ENCODE measurements around the gene KRT81. TPM values are rescaled to one million over a fixed set of nuclear protein-coding genes. Genes with fewer than 3 reads are reported as not detected.
A peak's percentile ranks its signal among the peaks of the same experiment; 100 is the strongest.

Gene KRT81
- total and polyA plus RNA-seq, 2 donors (not counting 1 experiment from before 2014, with no cell fraction given), result not detected

- Histone ChIP-seq H3K4me2 (replicated peaks; ENCODE audit: low read depth, low read length, poor library complexity, severe bottlenecking) (no peak overlapping the region), H3K9me3 (ENCODE audit: control extremely low read depth in 1 of 3, control insufficient read depth in 2 of 3, insufficient read depth in 1 of 3, low read length in 2 of 3) (no peaks in the 10 kb centered on the region), H3K27me3 (replicated peaks in 1 of 4; ENCODE audit: control extremely low read depth in 1 of 4, control insufficient read depth in 3 of 4, insufficient read depth in 4 of 4, low read length in 3 of 4) (peaks cover 0 to 19% (median 4%) of the 10 kb centered on the region in 4 experiments), H2AFZ (ENCODE audit: insufficient read depth, low read depth, low read length, poor library complexity, severe bottlenecking) (no peak overlapping the region), H3K9ac (ENCODE audit: low read length) (no peak overlapping the region), H3K36me3 (replicated peaks in 1 of 2; ENCODE audit: control extremely low read depth in 1 of 2, control insufficient read depth in 1 of 2, extremely low read depth in 1 of 2, insufficient read depth in 2 of 2, low read length in 1 of 2) (no peaks in the 10 kb centered on the region), H3K4me1 (ENCODE audit: control insufficient read depth in 2 of 2, insufficient read depth in 2 of 2, low read length in 2 of 2) (peaks cover 0 to 7% of the 10 kb centered on the region in 2 donors), H4K20me1 (ENCODE audit: control insufficient read depth, insufficient read depth, low read length, poor library complexity, severe bottlenecking) (no peaks in the 10 kb centered on the region), H3K79me2 (ENCODE audit: control insufficient read depth, insufficient read depth, low read length) (no peaks in the 10 kb centered on the region), H3K27ac (ENCODE audit: low read length in 2 of 2) (no peak overlapping the region), H3K4me3 (ENCODE audit: control extremely low read depth in 1 of 5, extremely low read depth in 1 of 5, insufficient read depth in 1 of 5, low read depth in 2 of 5, low read length in 4 of 5) (no peak overlapping the region)
- ChIA-PET CTCF (no interaction called here), POLR2A (no interaction called here)
- peaks cover 9% of the 10 kb centered on the region for H3K4me1 Mint-ChIP-seq
- ATAC-seq (ENCODE audit: low read depth) (no peak), DNase-seq (no peak)
- 95% methylated on average over 17 of the region's 20 CpGs for WGBS (ENCODE audit: insufficient coverage)
- TF ChIP-seq, protein P1, sequence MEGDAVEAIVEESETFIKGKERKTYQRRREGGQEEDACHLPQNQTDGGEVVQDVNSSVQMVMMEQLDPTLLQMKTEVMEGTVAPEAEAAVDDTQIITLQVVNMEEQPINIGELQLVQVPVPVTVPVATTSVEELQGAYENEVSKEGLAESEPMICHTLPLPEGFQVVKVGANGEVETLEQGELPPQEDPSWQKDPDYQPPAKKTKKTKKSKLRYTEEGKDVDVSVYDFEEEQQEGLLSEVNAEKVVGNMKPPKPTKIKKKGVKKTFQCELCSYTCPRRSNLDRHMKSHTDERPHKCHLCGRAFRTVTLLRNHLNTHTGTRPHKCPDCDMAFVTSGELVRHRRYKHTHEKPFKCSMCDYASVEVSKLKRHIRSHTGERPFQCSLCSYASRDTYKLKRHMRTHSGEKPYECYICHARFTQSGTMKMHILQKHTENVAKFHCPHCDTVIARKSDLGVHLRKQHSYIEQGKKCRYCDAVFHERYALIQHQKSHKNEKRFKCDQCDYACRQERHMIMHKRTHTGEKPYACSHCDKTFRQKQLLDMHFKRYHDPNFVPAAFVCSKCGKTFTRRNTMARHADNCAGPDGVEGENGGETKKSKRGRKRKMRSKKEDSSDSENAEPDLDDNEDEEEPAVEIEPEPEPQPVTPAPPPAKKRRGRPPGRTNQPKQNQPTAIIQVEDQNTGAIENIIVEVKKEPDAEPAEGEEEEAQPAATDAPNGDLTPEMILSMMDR (IDR thresholded peaks at IDR 0.05), result no peak
- no peak for TF ChIP-seq EZH2 (IDR thresholded peaks at IDR 0.05; ENCODE audit: borderline replicate concordance, insufficient read depth, low read depth, low read length, poor library complexity, severe bottlenecking)
- H3K27me3 Mint-ChIP-seq, result peaks cover 40% of the 10 kb centered on the region
- no peak overlapping the region for H3K4me3 Mint-ChIP-seq
- no peaks in the 10 kb centered on the region for H3K9me3 Mint-ChIP-seq (ENCODE audit: insufficient read depth)
- intact Hi-C loops (cut with micrococcal nuclease), result no loop called here
- no peak overlapping the region for H3K27ac Mint-ChIP-seq
These were observed 45.9 kb downstream of the KRT81 start for GRCh38 chr12:52245259-52245961.

DNA sequence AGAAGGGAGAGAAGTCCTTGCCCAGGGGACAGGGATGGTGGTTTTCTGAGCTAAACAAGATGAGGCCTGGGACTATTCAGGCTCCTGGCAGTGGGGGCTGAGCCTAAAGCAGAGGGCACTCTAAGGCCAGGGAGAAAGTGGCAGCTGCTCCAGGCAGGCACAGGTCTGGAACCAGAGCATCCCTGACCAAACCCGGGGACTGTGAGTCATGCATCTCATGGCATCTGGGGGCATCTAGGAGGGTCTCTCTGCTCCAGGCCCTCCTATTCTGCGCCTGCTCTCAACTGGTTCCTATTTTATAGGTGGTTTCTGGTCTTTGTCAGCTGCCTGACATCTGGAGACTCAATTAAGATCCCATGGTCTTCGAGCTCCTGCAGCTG lies 46.7 kb downstream of the KRT81 start:
- CTCF ChIA-PET, result interaction anchor here (0.9 to 1.1 kb wide), 2 partner anchors 34 to 37 kb away, joined by 3 to 4 read pairs; no protein-coding TSS in a partner anchor
- Histone ChIP-seq H3K27me3 (replicated peaks in 1 of 4; ENCODE audit: control extremely low read depth in 1 of 4, control insufficient read depth in 3 of 4, insufficient read depth in 4 of 4, low read length in 3 of 4) (peaks cover 0 to 15% (median 2%) of the 10 kb centered on the region in 4 experiments), H3K9ac (ENCODE audit: low read length) (no peak overlapping the region), H3K27ac (ENCODE audit: low read length in 2 of 2) (no peak overlapping the region), H4K20me1 (ENCODE audit: control insufficient read depth, insufficient read depth, low read length, poor library complexity, severe bottlenecking) (no peaks in the 10 kb centered on the region), H3K4me1 (ENCODE audit: control insufficient read depth in 2 of 2, insufficient read depth in 2 of 2, low read length in 2 of 2) (peaks cover 0 to 7% of the 10 kb centered on the region in 2 donors), H3K4me2 (replicated peaks; ENCODE audit: low read depth, low read length, poor library complexity, severe bottlenecking) (no peak overlapping the region), H3K9me3 (ENCODE audit: control extremely low read depth in 1 of 3, control insufficient read depth in 2 of 3, insufficient read depth in 1 of 3, low read length in 2 of 3) (no peaks in the 10 kb centered on the region), H3K4me3 (ENCODE audit: control extremely low read depth in 1 of 5, extremely low read depth in 1 of 5, insufficient read depth in 1 of 5, low read depth in 2 of 5, low read length in 4 of 5) (no peak overlapping the region), H3K79me2 (ENCODE audit: control insufficient read depth, insufficient read depth, low read length) (no peaks in the 10 kb centered on the region), H2AFZ (ENCODE audit: insufficient read depth, low read depth, low read length, poor library complexity, severe bottlenecking) (no peak overlapping the region), H3K36me3 (replicated peaks in 1 of 2; ENCODE audit: control extremely low read depth in 1 of 2, control insufficient read depth in 1 of 2, extremely low read depth in 1 of 2, insufficient read depth in 2 of 2, low read length in 1 of 2) (no peaks in the 10 kb centered on the region)
- Mint-ChIP-seq H3K9me3 (ENCODE audit: insufficient read depth) (no peaks in the 10 kb centered on the region), H3K4me1 (peaks cover 7% of the 10 kb centered on the region), H3K27me3 (peaks cover 34% of the 10 kb centered on the region), H3K4me3 (no peak overlapping the region), H3K27ac (peak overlapping the region; percentile 12)
- DNase-seq (no peak), ATAC-seq (ENCODE audit: low read depth) (no peak)
- no peak for TF ChIP-seq EZH2 (IDR thresholded peaks at IDR 0.05; ENCODE audit: borderline replicate concordance, insufficient read depth, low read depth, low read length, poor library complexity, severe bottlenecking)
- TF ChIP-seq, protein P1 (IDR thresholded peaks at IDR 0.05), result no peak
- WGBS (ENCODE audit: insufficient coverage), result 60% methylated on average over 2 of the region's 3 CpGs
- intact Hi-C loops (cut with micrococcal nuclease), result no loop called here
- POLR2A ChIA-PET, result no interaction called here
